GM12892 (cell line): ENCODE results near the gene PDIK1L.

Experiments used
- POLR2A ChIP-seq: IDR thresholded peaks from 2 replicates; pipeline ENCODE4 v1.6.1; 2011; ENCODE audit warnings: low read depth, low read length, control low read depth
- POLR2AphosphoS5 ChIP-seq: IDR thresholded peaks from 2 replicates; pipeline ENCODE4 v1.6.1; 2011; ENCODE audit warnings: low read depth, low read length, control low read depth

DNA sequence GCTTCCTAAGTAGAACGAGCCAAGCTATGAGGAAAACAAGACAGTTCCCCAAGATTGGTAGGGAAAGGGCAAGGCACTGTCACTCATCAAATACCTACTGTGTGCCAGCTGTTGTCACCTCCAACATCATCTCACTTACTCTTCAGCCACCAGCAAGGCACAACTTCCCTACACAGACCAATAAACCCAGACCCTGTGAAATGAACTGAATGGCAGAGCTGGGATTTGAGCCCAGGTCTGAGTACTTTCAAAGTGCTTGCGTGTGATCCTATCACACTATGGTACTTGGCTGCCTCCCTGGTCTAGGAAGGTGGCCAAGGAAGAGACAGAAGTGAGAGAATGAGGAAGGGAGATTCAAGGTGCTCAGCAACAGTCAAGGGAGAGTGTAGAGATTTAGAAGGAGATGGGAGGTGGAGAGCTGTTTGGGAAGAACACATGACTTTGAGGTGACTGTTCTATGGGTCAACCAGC is 27.5 kb upstream of the PDIK1L start:
- TF ChIP-seq POLR2AphosphoS5 (no peak), POLR2A (no peak)
